Measurements from ENCODE around the gene OR11A1.

- TF ChIP-seq CTCF (IDR thresholded peaks at IDR 0.05) (no peak), ZFX (IDR thresholded peaks at IDR 0.05; ENCODE audit: borderline replicate concordance) (no peak)
Measured at GRCh38 chr6:29403801-29404200, 53.1 kb downstream of the OR11A1 start.
